ENCODE measurements around the gene CCDC60. TPM values are rescaled to one million over a fixed set of nuclear protein-coding genes. Genes with fewer than 3 reads are reported as not detected.

CCDC60 gene
- total and polyA plus RNA-seq, 2 of the 13 experiments (the other 11 are each of a cell fraction or from before 2014, with no cell fraction given): not detected

DNA sequence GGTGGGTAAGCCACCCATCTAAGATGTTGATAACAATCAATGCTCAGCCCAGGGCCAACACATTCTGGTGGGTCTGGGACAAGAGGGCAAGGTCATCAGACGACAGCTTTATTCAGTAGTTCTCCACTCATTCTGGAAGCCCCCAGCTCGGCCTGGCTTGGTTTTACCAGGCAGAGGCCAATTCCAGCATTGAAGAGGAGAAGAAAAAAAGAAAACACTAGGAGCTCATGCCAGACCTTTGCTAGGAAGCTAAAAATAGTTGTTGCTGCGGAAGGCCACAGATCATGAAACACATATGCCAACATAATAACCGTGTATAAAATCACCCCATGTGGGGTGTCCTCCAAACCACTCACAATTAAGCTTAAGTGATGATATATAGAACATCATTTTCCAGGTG lies 44.4 kb downstream of the CCDC60 start (continued):
- TF ChIP-seq ZNF660 (CRISPR knock-in tag; IDR thresholded peaks at IDR 0.05; ENCODE audit: borderline replicate concordance, low read depth): no peak
- TF ChIP-seq, protein P1, sequence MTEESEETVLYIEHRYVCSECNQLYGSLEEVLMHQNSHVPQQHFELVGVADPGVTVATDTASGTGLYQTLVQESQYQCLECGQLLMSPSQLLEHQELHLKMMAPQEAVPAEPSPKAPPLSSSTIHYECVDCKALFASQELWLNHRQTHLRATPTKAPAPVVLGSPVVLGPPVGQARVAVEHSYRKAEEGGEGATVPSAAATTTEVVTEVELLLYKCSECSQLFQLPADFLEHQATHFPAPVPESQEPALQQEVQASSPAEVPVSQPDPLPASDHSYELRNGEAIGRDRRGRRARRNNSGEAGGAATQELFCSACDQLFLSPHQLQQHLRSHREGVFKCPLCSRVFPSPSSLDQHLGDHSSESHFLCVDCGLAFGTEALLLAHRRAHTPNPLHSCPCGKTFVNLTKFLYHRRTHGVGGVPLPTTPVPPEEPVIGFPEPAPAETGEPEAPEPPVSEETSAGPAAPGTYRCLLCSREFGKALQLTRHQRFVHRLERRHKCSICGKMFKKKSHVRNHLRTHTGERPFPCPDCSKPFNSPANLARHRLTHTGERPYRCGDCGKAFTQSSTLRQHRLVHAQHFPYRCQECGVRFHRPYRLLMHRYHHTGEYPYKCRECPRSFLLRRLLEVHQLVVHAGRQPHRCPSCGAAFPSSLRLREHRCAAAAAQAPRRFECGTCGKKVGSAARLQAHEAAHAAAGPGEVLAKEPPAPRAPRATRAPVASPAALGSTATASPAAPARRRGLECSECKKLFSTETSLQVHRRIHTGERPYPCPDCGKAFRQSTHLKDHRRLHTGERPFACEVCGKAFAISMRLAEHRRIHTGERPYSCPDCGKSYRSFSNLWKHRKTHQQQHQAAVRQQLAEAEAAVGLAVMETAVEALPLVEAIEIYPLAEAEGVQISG (CRISPR knock-in tag; IDR thresholded peaks at IDR 0.05): no peak

DNA sequence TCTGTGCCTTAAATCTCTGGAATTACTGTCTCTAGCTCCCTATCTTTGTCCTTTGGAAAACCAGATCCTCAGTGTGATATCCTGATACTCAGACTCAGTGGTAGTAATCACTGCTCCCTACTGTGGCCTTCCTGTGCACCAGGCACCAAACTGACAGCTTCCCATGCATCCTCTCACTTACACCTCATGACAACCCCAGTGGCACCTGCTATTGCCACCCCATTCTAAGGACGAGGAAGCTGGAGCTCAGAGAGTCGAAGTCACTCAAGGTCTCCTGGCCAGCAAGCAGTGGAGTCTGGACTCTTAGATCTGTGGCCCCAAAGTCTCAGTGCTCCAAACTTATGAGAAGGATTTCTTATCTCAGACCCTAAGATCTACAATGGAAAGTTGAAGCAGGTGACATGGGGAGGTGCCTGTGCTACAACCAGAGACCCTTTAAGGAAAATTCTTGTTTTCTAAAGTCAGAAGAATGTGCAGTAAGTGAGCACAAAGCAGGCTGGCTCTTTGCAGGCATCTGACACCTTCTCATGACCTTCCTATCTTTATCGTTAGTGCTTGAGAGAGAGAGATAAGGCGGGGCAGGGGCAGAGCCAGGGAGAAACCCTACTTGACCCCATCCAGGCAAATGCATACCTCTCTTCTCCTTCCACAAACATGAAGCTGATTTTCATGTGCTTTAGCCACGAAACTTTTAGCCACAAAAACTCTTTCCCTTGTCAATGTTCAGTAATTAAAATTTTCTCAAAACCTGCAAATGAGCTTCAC lies 47.1 kb downstream of the CCDC60 start:
- TF ChIP-seq DR1 (CRISPR knock-in tag; IDR thresholded peaks at IDR 0.05) (no peak), ZNF274 (CRISPR knock-in tag; IDR thresholded peaks at IDR 0.05) (no peak), GTF2F1 (IDR thresholded peaks at IDR 0.05; ENCODE audit: low read length) (no peak), MAFF (IDR thresholded peaks at IDR 0.05; ENCODE audit: low read depth, low read length) (no peak), ZNF589 (CRISPR knock-in tag; conservative IDR thresholded peaks at IDR 0.05) (no peak), POLR2G (IDR thresholded peaks at IDR 0.05; ENCODE audit: low read depth, low read length) (no peak), MTF1 (CRISPR knock-in tag; IDR thresholded peaks at IDR 0.05) (no peak), ZNF619 (CRISPR knock-in tag; IDR thresholded peaks at IDR 0.05) (no peak), TMF1 (CRISPR knock-in tag; IDR thresholded peaks at IDR 0.05; ENCODE audit: low read depth) (no peak), SMC3 (IDR thresholded peaks at IDR 0.05; ENCODE audit: low read length) (no peak), NRL (CRISPR knock-in tag; IDR thresholded peaks at IDR 0.05; ENCODE audit: borderline replicate concordance) (no peak), SOX5 (CRISPR knock-in tag; IDR thresholded peaks at IDR 0.05; ENCODE audit: borderline replicate concordance) (no peak), ZNF143 (CRISPR knock-in tag; IDR thresholded peaks at IDR 0.05) (no peak)
- Histone ChIP-seq H3K4me1 (ENCODE audit: insufficient read depth, low read length) (no peaks in the 10 kb centered on the region), H4K20me1 (ENCODE audit: insufficient read depth, low read length) (no peaks in the 10 kb centered on the region), H3K27ac (ENCODE audit: extremely low read length, insufficient read depth, low read length) (no peak overlapping the region), H3K4me3 (replicated peaks in 1 of 3; ENCODE audit: insufficient read depth in 1 of 3, low read depth in 2 of 3, low read length in 3 of 3) (no peak overlapping the region), H3K9me3 (ENCODE audit: low read length) (no peaks in the 10 kb centered on the region), H3K36me3 (replicated peaks in 1 of 2; ENCODE audit: control insufficient read depth in 1 of 2, insufficient read depth in 2 of 2, low read length in 2 of 2) (no peaks in the 10 kb centered on the region), H3K4me2 (ENCODE audit: low read depth, low read length) (no peak overlapping the region), H3K9ac (ENCODE audit: insufficient read depth, low read depth, low read length) (no peak overlapping the region), H3K79me2 (ENCODE audit: insufficient read depth, low read length) (no peaks in the 10 kb centered on the region), H3K27me3 (ENCODE audit: control insufficient read depth in 1 of 2, insufficient read depth in 2 of 2, low read length in 2 of 2) (no peaks in the 10 kb centered on the region), H2AFZ (ENCODE audit: low read length) (no peak overlapping the region)
- FAIRE-seq (no peak), DNase-seq (ENCODE audit: low spot score) (no peak), ATAC-seq (no peak)
- in situ Hi-C loops (cut with HindIII; ENCODE audit: extremely low pct_ligation_motif_present, low pct_unique_long_range_greater_than_20kb) (no loop called here), intact Hi-C loops (cut with micrococcal nuclease; ENCODE audit: unreplicated experiment) (no loop called here)
- WGBS (ENCODE audit: low lambda C conversion rate): 7% methylated on average over 5 of the region's 5 CpGs
- CTCF ChIA-PET (ENCODE audit: low intra/inter-chr PET ratio, low total read pairs): no interaction called here
- BruUV-seq (replicated peaks): no TSS peak
- POLR2A ChIA-PET: no interaction called here
